ENCODE data around the gene ELK3. TPM values are rescaled to one million over a fixed set of nuclear protein-coding genes. Genes with fewer than 3 reads are reported as not detected.

The ELK3 gene
- total and polyA plus RNA-seq, 2 of the 8 experiments (the other 6 are each of a cell fraction or from before 2014, with no cell fraction given), result 3.5 to 14.3 TPM

DNA sequence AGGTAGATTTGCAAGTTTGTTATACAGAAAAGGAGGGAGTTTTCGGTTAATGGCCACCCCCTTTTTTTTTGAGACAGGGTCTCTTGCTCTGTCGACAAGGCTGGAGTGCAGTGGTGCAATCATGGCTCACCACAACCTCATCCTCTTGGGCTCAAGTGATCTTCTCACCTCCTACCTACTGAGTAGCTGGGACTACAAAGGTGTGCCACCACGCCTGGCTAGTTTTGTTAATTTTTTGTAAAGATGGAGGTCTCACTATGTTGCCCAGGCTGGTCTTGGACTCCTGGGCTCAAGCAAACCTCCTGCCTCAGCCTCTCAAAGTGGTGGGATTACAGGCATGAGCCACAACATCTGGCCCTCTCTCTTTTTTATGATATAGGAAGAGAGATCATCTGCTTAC is 111.5 kb downstream of the ELK3 start:
- Histone ChIP-seq H3K36me3 (ENCODE audit: control insufficient read depth in 2 of 4, insufficient read depth in 4 of 4, low read length in 3 of 4) (peaks cover 0 to 4% (median 0%) of the 10 kb centered on the region in 4 experiments; a peak in 1 of 8 replicates), H3K23ac (ENCODE audit: insufficient read length) (no peak overlapping the region), H2BK20ac (ENCODE audit: low read length) (no peak overlapping the region), H3K4ac (replicated peaks; ENCODE audit: insufficient read length, low read depth, low read length) (no peak overlapping the region), H3K14ac (ENCODE audit: insufficient read length) (no peak overlapping the region), H2BK5ac (ENCODE audit: low read depth, low read length) (no peak overlapping the region), H2AK5ac (ENCODE audit: low read depth, low read length) (no peak overlapping the region), H4K20me1 (replicated peaks in 1 of 2; ENCODE audit: control insufficient read depth in 1 of 2, insufficient read depth in 2 of 2, low read length in 2 of 2) (no peaks in the 10 kb centered on the region), H3K18ac (ENCODE audit: extremely low read depth, low read length) (no peak overlapping the region), H2BK15ac (ENCODE audit: low read length) (no peak overlapping the region), H3K9ac (replicated peaks in 1 of 4; ENCODE audit: extremely low read depth in 1 of 4, low read depth in 3 of 4, low read length in 3 of 4) (no peak overlapping the region), H3K79me1 (ENCODE audit: low read depth, low read length) (no peaks in the 10 kb centered on the region), H3K27me3 (replicated peaks in 1 of 4; ENCODE audit: control insufficient read depth in 3 of 4, extremely low read depth in 1 of 4, insufficient read depth in 3 of 4, low read length in 3 of 4) (no peaks in the 10 kb centered on the region), H4K5ac (ENCODE audit: insufficient read length, low read depth, low read length) (no peak overlapping the region), H3K23me2 (ENCODE audit: low read depth, low read length) (no peaks in the 10 kb centered on the region), H3K27ac (ENCODE audit: low read depth, low read length) (no peak overlapping the region), H3K56ac (replicated peaks; ENCODE audit: insufficient read length, low read depth, low read length) (no peak overlapping the region), H3K79me2 (ENCODE audit: control insufficient read depth in 1 of 2, insufficient read depth in 2 of 2, low read length in 2 of 2) (no peaks in the 10 kb centered on the region), H3K4me1 (replicated peaks in 1 of 4; ENCODE audit: control insufficient read depth in 3 of 4, insufficient read depth in 4 of 4, low read length in 3 of 4) (no peaks in the 10 kb centered on the region; a peak in 2 of 7 replicates), H2BK120ac (replicated peaks; ENCODE audit: low read depth, low read length) (no peak overlapping the region), H2AFZ (ENCODE audit: low read length) (no peak overlapping the region), H3K4me2 (ENCODE audit: insufficient read depth in 1 of 2, low read depth in 2 of 2, low read length in 2 of 2) (no peak overlapping the region), H3K4me3 (ENCODE audit: extremely low read depth in 1 of 4, insufficient read depth in 2 of 4, low read depth in 3 of 4, low read length in 4 of 4) (no peak overlapping the region), H2BK12ac (ENCODE audit: low read depth, low read length) (no peak overlapping the region), H3K9me3 (ENCODE audit: insufficient read depth in 2 of 2, low read depth in 1 of 2, low read length in 1 of 2) (no peaks in the 10 kb centered on the region), H4K91ac (replicated peaks; ENCODE audit: insufficient read length, low read length) (no peak overlapping the region), H4K8ac (ENCODE audit: extremely low read depth, insufficient read depth, low read length) (peak overlapping the region; percentile 35; the same call in 1 of the 2 replicates)
- FAIRE-seq (no peak), DNase-seq (ENCODE audit: low read depth in 1 of 2, low spot score in 2 of 2) (no peak)
- 90% methylated on average over 3 of the region's 3 CpGs; no CpG with 5 or more reads in 1 of the 2 experiments for WGBS, 2 experiments (ENCODE audit: extremely low coverage in 1 of 2, insufficient coverage in 1 of 2, insufficient read length in 1 of 2, insufficient replicate concordance in 2 of 2, low coverage in 1 of 2, low lambda C conversion rate in 2 of 2, missing lambda C conversion rate in 1 of 2)
- CTCF ChIA-PET (ENCODE audit: partially characterized antibody), result no interaction called here
- POLR2A ChIA-PET (ENCODE audit: partially characterized antibody), result no interaction called here
- no peak for TF ChIP-seq NANOG (IDR thresholded peaks at IDR 0.05; ENCODE audit: insufficient read depth, low read depth, low read length, poor library complexity, severe bottlenecking)
- TF ChIP-seq NRF1 (IDR thresholded peaks at IDR 0.05; ENCODE audit: low read depth, low read length), result no peak
- TF ChIP-seq CHD1 (IDR thresholded peaks at IDR 0.05; ENCODE audit: low read depth, low read length), result no peak
- TF ChIP-seq POLR2AphosphoS5 (IDR thresholded peaks at IDR 0.05; ENCODE audit: low read depth, low read length), result no peak
- TF ChIP-seq EZH2 (IDR thresholded peaks at IDR 0.05; ENCODE audit: low read depth, low read length, severe bottlenecking), result no peak
- TF ChIP-seq, protein P1, sequence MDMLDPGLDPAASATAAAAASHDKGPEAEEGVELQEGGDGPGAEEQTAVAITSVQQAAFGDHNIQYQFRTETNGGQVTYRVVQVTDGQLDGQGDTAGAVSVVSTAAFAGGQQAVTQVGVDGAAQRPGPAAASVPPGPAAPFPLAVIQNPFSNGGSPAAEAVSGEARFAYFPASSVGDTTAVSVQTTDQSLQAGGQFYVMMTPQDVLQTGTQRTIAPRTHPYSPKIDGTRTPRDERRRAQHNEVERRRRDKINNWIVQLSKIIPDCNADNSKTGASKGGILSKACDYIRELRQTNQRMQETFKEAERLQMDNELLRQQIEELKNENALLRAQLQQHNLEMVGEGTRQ (IDR thresholded peaks at IDR 0.05; ENCODE audit: low read length), result no peak
- TF ChIP-seq RFX5 (IDR thresholded peaks at IDR 0.05; ENCODE audit: borderline replicate concordance, low read depth, low read length), result no peak
- no peak for TF ChIP-seq KDM4A (IDR thresholded peaks at IDR 0.05; ENCODE audit: low read depth, low read length, severe bottlenecking)
- no peak for TF ChIP-seq CBX5 (IDR thresholded peaks at IDR 0.05; ENCODE audit: low read depth, low read length)
- TF ChIP-seq, protein P2, sequence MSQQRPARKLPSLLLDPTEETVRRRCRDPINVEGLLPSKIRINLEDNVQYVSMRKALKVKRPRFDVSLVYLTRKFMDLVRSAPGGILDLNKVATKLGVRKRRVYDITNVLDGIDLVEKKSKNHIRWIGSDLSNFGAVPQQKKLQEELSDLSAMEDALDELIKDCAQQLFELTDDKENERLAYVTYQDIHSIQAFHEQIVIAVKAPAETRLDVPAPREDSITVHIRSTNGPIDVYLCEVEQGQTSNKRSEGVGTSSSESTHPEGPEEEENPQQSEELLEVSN (IDR thresholded peaks at IDR 0.05), result no peak
- TF ChIP-seq GABPA (IDR thresholded peaks at IDR 0.05; ENCODE audit: borderline replicate concordance, insufficient read depth, low read length), result no peak
- no peak for TF ChIP-seq GTF2F1 (IDR thresholded peaks at IDR 0.05; ENCODE audit: borderline replicate concordance, low read depth, low read length)
- no peak for TF ChIP-seq SIRT6 (IDR thresholded peaks at IDR 0.05; ENCODE audit: low read length)
